GM19035 (cell line): ENCODE measurements around the gene TMEM231.
"Not testable (repeated sequence)": the region's sequence is repeated elsewhere in the genome, so short reads cannot be mapped to it uniquely, and the experiment has no call there.

Experiments
- ATAC-seq: cut with Tn5 transposase; IDR thresholded peaks from one replicate; pipeline ENCODE4 v1.9.1; 2021; ENCODE audit not compliant: unreplicated experiment

Gene TMEM231

DNA sequence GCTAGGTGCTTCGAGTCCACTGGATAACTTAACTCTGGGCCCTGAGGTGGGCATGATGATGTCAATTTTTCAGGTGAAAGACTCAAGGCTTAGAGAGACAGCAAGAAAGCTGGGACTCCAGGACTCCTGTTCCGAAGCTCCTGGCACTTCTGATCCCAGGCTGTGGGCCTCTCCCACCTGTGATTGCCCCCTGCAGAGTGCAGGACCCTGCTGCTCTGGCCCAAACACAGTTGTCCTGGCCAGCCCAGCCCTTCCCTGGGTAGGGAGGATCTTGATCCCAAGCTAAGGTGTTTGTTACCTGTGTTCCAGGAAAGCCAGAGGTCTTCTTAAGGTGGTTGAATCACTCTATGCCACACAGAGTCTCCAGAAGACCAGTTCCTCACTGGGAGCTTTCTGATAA, 23.3 kb downstream of the TMEM231 start:
- ATAC-seq: no peak

DNA sequence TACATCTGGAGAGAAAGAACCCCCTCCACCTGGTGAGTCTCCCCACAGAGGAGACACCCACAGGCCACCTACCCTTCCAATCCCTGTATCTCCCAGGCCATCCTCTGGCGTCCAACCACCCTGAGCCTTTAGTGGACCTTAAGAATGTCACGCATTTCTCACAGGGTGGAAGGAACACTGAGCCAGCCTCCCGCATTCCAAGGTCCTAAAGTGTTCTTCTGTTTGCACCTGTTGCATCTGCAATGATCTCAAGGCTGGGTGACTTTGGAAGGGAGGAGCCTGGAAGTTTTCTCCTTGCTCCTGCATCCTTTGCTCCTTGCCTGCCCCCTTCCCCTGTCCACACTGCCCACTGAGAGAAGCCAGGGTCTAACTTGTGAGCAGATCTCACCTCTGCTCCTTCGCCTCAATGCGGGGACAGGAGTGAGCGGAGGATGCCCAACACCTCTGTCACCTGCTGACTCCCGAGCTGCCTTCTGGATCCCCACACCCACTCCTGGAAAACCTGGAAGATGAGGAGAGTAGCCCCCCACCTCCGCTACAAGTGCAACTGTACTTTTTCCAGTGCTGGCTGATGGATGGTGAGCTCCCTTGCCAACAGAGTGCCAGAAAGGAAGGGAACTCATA, 23.8 kb downstream of the TMEM231 start:
- no peak for ATAC-seq

DNA sequence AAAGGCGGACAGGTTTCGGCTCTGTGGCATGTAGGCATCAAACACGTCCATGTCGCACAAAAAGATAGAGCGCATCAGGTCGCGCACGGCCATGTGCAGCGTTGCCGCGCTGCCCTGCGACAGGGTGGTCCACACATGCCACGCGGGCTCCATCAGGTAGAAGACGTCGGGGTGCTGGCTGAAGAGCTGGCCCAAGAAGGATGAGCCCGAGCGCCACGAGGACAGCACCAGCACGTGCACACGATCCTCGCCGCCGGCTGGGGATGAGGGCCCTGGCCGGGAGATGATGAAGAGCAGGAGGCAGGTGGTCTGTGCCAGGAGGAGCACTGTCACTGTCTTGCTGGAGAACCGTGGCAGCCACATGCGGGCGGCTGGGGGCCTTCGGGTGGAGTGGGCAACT, 26.1 kb downstream of the TMEM231 start:
- no peak for ATAC-seq

DNA sequence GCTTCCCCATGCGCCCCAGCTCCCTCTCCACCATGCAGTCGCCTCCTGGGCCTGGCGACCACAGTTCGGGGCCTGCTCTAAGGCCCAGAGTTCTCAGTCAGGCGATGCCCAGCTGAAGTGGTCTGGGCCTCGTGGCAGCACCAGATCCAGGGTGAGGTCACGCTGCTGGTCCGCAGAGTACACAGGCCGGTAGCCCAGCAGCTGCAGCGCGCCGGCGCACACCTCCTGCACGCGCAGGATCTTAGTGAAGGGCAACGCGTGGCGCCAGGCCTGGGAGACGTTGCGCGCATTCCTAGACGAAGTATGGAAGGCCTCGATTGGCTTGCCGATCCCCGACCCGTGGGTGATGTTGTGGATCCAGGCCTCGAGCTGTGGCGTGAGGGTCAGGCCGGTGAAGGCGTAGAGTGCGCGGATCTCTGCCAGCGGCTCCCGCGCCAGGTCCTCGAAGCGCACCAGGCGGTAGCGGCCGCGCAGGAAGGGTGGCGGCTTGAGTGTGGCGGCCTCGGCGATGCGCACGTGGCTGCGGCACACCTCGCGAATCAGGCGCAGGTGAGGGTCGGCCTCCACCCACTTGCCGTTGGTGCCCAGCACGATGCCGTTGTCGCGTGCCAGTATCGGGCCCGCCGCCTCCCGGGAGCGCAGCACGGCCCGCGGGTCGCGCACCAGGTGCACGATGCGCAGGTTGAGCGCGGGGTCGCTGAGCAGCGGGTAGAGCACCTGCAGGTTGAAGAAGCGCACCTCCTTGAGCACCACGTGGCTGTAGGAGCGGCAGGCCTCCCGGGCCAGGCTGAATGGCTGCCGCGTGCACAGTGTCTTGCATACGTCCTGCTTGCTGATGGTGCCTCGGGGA, 26.8 kb downstream of the TMEM231 start:
- ATAC-seq: no peak

DNA sequence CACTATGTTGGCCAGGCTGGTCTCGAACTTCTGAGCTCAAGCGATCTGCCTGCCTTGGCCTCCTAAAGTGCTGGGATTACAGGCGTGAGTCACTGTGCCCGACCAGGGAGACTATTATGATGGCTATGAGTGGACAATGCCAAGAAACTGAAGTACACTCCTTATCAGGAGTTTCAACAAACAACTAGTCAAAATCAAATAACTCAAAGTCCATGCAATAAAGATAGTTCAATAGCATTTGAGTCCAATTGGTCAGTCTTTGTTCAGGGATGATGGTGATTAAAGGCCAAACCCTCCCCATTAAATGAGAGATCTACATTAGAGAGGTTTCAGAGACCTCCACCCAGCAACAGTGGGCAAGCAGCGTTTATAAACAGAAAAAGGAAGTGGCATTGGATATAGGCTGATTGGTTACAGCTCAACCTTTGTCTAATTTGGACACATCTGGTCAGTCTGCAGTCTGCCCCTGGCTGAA, 28.2 kb downstream of the TMEM231 start:
- ATAC-seq: no peak

DNA sequence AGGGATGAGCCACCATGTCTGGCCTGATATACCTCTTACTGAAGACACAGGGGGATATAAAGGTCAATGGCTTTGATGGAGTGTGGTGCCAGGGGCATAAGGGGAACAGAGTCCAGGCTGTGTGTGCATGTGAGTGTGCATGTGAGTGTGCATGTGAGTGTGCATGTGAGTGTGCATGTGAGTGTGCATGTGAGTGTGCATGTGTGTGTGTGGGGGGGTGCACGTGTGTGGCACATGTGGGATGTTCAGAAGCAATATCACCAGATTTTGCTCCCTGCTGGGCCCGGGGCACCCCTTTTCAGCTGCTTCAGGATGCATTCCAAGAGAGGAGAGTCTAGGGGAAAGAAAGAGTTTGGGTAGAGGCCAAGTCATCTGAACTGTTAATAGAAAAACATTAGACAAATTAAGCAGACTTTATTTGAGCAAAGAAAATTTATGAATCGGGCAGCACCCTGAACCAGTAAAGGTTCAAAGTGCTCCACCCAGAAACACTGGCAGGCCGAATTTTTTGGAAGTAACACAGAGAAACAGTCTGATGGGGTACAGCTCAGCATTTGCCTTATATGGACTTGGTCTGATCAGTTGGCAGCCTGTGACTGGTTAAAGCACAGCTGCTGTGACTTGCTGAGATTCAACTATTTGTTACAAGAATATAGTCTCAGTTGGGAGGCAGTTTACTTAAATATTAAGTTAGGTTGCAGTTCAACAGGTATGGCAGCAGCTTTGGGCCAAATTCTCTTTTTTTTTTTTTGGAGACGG, 29.8 kb downstream of the TMEM231 start:
- no peak for ATAC-seq

DNA sequence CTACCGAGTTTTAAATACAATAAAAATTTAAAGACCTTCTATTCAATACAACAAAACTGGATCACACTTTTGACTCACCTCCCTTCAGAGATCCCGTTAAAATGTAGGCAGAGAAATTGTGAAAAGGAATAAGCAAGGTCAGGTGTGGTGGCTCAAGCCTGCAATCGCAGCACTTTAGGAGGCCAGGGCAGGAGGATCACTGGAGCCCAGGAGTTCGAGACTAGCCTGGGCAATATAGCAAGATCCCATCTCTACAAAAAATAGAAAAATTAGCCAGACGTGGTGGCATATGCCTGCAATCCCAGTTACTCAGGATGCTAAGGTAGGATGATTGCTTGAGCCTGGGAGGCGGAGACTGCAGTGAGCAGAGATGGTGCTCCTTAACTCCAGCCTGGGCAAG, 36.9 kb downstream of the TMEM231 start:
- no peak for ATAC-seq

DNA sequence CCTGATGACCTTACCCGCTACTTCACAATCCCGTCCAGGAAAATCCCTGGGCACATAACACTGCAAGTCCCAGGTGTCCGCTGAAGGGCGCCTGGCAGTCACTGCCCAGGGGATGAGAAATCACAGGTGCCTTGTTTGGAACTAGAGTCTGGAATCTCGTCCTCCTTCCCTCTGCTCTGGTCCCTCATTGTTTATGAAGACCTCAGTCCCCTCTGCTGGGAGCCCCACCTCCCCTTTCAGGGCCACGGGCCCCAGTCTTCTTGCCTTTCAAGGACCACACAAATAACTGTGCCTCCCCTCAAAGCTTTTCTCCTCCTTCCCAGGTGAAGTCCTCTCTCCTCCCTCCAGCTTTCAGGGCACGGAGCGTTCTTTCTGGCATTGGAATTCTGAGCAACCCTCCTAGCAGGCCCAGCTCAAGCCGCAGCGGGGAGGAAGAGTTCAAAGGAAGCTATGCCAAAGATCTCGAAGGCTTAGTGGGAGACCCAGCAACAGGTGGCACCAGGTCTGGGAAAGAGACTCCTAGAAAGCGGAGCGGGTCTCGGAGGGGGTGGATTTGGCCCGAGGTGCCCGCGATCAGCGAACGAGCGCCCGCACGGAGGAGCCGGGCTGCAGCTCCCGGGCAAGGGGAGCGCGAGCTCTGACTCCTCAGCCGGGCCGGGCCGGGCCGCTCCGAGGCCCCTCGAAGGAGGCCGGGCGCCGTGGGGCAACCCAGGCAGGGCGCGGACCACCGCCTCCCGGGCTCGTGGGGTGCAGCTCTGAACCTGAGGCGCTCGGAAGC, 39.7 kb downstream of the TMEM231 start:
- not testable (repeated sequence) for ATAC-seq

DNA sequence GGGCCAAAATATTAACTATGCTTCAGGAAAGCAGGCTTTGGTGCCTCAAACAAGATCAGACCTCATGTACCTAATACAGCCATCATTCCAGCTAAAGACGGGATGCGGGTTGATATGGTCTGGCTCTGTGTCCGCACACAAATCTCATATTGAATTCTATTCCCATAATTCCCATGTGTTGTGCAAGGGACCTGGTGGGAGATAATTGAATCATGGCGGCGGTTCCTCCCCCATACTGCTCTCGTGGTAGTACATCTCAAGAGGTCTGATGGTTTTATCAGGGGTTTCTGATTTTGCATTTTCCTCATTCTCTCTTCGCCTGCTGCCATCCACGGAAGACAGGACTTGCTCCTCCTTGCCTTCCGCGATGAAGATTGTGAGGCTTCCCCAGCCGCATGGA, 41.8 kb downstream of the TMEM231 start:
- no peak for ATAC-seq

DNA sequence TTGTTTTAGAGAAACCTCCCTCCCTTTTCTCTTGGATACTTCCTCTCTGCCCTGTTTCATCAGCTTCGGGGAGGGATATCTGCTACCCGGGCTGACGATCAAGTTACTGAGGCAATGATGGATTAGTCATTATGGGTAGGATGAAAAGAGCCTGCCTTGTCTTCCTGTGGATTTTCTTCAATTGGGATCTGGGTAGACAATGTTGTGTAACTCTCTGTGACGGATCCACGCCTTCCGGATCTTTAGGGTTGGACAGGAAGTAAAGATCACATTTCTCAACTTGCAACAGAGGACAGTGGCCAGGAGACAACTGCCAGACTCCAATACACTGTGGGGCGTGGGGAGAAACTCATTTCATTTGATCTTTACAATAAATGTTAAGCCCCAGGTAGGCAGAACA, 49.5 kb downstream of the TMEM231 start:
- no peak for ATAC-seq

DNA sequence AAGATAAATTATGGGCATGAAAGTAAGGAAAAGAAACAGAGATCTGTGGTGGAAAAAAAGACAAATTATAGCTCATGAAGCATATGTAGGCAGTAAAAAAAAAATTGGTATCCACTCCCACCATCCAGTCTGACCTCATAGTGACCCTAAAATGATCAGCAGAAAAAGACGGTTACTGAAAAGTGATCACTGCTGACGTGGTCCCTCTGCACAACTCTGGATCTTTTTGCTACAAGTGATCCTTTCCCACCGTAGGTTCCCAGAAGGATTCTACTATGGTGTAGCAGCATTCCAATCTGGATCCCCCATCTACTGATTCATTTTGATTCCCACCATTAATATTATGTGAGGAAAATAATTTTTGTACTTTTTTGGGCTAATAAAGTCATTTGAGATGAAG, 49.9 kb downstream of the TMEM231 start:
- no peak for ATAC-seq

DNA sequence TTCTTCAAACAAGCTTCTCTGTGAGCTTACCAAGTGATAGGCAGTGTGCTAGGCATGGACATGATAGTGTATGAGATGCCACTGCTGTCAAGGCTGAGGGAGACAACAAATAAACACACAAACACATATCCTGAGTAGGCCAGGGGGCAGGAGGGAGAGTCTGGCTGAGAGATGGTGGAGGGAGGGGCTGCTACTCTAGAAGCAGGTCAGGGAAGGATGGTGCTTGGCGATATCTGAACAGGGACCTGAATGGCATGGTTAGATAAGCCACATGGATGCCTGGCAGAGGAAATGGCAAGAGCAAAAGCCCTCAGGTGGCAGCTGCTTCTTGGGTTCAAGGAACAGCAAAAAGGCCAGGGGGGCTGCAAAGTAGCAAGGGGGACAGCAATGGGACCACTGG, 52.3 kb downstream of the TMEM231 start:
- no peak for ATAC-seq

DNA sequence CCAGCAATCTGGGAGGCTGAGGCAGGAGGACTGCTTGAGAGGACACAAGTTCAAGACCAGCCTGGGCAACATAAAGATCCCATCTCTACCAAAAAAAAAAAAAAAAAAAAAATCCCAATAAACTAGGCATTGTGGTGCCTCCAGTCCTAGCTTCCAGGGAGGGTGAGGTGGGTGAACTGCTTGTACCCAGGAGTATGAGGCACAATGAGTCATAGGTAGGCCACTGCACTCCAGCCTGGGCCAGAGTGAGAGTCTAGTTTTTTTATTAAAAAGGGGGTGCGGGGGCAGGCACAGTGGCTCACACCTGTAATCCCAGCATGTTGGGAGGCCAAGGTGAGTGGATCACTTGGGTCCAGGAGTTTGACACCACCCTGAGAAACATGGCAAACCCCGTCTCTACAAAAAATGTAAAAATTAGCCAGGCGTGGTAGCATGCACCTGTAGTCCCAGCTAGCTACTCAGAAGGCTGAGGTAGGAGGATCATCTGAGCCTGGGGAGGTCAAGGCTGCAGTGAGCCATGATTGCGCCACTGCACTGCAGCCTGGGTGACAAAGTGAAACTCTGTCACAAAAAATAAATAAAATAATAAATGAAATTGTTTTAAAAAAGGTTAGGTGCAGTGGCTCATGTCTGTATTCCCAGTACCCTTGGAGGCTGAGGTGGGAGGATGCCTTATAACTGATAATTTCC, 53.0 kb downstream of the TMEM231 start:
- ATAC-seq: no peak

DNA sequence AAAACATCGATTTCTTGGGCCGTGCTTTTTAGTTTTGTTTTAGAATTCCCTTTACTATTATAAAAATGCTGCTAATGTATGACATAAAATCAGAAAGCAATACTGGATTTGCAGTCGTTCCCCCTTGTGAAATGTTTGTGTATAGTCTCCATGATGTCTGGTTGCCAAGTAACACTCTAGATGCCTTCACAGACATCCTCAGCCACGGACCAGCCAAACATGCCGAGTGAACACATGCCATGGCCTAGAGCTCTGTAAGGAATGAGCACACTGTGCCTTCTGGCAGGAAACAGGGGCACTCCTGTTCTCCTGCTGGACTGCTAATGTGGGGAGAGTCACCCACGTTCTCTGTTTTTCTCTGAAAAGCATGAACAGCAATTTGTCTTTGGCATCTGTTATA, 54.2 kb downstream of the TMEM231 start:
- ATAC-seq: not testable (repeated sequence)

DNA sequence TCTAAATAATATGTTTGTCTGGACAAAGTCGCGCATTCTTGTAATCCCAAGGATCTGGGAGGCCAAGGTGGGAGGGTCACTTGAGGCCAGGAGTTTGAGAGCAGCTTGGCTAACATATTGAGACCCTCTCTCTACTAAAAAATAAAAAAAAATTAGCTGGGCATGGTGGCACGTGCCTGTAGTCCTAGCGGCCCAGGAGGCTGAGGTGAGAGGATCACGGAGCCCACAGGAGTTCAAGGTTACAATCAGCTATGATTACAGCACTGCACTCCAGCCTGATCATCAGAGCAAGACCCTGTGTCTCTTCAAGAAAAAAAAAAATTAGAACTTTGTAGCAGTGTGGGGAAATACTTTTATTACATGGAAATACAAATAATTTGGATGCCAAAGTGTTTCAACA, 54.7 kb downstream of the TMEM231 start:
- no peak for ATAC-seq

DNA sequence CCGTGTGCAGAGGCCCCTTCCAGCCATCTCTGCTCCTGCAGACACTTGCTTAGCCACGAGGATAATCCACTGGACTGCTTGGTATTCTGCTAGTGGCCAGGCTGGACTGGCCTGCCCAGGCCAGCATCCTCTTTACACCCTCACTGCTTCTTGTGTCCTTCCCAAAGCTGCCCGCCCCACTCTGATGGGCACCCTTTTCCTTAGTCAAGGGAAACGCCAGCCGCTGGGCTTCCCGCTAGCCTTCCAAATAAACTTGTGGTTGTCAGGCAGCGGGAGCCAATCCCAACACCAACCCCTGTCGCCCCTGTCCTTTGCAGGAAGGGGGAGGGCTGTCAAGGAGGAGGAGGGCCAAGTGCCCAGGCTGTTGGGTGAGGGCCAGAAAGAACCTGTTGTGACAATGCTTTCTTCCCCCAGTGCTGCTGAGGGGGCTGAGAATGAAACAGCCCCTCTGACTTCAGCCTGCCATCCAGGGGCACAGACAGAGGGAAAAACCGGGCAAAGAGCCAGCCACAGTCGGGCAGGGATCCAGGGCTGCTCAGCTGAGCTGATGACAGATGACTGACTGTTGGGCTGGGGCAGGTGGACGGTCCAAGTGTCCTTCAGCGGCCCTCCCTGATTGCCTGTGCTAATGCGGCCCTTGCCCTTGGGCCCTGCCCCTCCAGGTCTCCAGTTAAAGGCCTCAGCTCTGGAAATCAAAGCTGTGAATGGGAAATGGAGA, 57.3 kb downstream of the TMEM231 start:
- ATAC-seq: not testable (repeated sequence)

DNA sequence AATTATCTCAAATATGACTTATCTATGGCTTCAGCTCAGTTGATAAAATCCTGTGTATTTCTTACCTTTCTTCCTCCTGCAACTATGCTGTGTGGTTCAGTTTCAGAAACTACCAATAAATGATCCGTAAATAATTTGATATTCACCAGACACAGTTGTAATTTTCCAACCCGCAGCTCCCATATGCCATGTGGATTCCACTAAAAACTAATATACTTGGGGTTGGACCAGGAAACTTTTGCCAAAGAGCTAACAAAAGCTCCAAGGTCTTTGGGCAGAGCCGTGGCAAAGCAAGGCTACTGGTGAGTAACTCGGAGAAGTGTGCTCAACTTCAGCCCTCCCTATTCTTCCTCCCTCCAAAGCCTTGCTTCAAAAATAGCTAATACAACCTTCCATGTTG, 58.5 kb downstream of the TMEM231 start:
- no peak for ATAC-seq

DNA sequence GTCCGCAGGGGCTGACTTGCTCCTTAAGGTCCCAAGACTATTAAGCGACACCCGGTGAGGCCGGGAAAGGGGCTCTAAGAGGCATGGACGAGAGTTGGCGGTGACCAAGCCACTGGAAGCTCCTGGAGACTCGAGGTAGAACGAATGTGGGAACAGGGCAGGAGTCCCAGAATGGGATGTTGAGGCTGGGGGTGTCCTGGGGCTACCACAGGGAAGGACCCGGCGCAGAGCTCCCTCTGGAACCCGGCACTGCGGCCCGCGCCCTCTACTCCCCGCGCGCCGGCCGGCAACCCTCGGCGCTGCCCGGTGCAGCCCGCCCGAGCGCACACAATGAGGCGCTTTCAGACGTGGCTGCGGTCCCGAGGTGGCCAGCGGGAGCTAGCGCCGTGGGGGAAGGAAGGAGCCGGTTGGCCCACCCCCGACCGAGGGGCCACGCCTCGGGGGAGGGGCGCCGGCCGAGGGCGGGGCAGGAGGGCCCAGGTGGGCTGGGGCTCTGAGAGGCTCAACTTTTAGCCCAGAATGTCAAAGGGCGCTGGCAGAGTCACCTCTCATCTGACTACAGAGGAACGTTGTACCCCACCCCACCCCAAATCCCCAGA, 60.9 kb downstream of the TMEM231 start, which contains the start of gene CHST6:
Gene CHST6, minus strand, starts transcription at position 366 of the 599 bp plus-strand sequence. CDS start 15,613 bp downstream, outside the sequence.
- ATAC-seq: peak; percentile 72

DNA sequence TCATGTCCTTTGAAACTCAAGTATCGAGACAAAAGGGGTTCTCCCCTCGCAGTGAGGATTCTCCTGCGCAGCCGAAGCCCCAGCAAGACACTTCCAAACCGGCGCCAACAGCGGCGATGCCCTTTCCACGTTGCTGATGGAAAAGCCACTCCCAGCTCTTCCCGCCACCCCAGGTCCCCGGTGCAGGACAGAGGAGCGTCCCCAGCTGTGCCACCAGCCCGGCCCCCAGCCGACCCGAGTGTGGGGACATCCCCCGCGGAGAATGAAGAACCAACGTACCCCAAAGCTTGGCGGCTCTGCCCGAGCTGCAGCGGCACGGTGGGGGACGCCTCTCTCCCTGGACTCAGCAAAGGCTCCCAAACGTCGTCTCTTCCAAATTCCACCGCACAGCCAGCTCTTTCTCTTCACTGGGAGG, 61.4 kb downstream of the TMEM231 start:
- no peak for ATAC-seq
